Esophagus muscularis mucosa (tissue), 4 donors: Measurements from ENCODE around the gene GALNS. TPM values are rescaled to one million over a fixed set of nuclear protein-coding genes. Genes with fewer than 3 reads are reported as not detected.

Experiments
- DNase-seq: peaks from one replicate; pipeline ENCODE4 v3.0.0-alpha.2; 2017; ENCODE audit errors: extremely low spot score
- H3K27ac ChIP-seq, 4 donors: fragments of 200-600 bp; sonication (generic); replicated peaks in 1 of 4; 1 replicate in 3 of 4; 2 replicates in 1 of 4; pipeline ENCODE4 v1.5.1; 2016 to 2019; ENCODE audit warnings: mild to moderate bottlenecking in 1 of 4
- H3K27me3 ChIP-seq, 4 donors: fragments of 200-600 bp; sonication (generic); one replicate each; pipeline versions ENCODE4 v1.5.1 to v1.6.0; 2016 to 2019
- H3K36me3 ChIP-seq, 4 donors: fragments of 200-600 bp; sonication (generic); one replicate each; pipeline ENCODE4 v1.5.1; 2016 to 2019
- H3K4me1 ChIP-seq, 4 donors: fragments of 200-600 bp; sonication (generic); one replicate each; pipeline ENCODE4 v1.5.1; 2016 to 2019
- H3K4me3 ChIP-seq, 4 donors: fragments of 200-600 bp; sonication (generic); 1 replicate in 2 of 4; 2 replicates in 2 of 4; pipeline ENCODE4 v1.5.1; 2016 to 2019; ENCODE audit warnings: mild to moderate bottlenecking in 4 of 4, moderate library complexity in 1 of 4
- H3K9me3 ChIP-seq, 4 donors: fragments of 200-600 bp; sonication (generic); 1 replicate in 3 of 4; 2 replicates in 1 of 4; pipeline ENCODE4 v1.5.1; 2016 to 2019
- EP300 ChIP-seq: sonication (generic); formaldehyde crosslinking; IDR thresholded peaks from one replicate; pipeline ENCODE4 v1.6.1; 2017; ENCODE audit warnings: antibody characterized with exemption
- POLR2A ChIP-seq: fragments of 450-650 bp; IDR thresholded peaks from one replicate; pipeline ENCODE4 v1.6.1; 2017; ENCODE audit warnings: antibody characterized with exemption, moderate library complexity, mild to moderate bottlenecking, low read depth
- POLR2AphosphoS5 ChIP-seq, 2 donors: sonication (generic); formaldehyde crosslinking; IDR thresholded peaks; one replicate each; pipeline ENCODE4 v1.6.1; 2017; ENCODE audit warnings: antibody characterized with exemption in 2 of 2
- WGBS: methylation state at CpG from one replicate; pipeline ENCODE4 v1.1.5; 2018; 5-methylcytosine and 5-hydroxymethylcytosine counted together
- intact Hi-C: fragments of 100-400 bp; cut with DNase I; formaldehyde crosslinking; loops from one replicate; pipeline ENCODE4 v1.15.1; 2023
- total RNA-seq, 4 donors: library from RNA; depleted of rRNA; stranded (reverse); fragments of >200 nt; gene quantifications; one replicate each; pipeline versions ENCODE4 v1.1.0 to v1.2.1, GENCODE V29; 2016
- TF ChIP-seq, protein P1 (sequence below), 3 experiments: fragments of 200-600 bp in 2 of 3; fragments of 450-650 bp in 1 of 3; sonication (generic) in 2 of 3; IDR thresholded peaks; one replicate each; pipeline ENCODE4 v1.5.1; 2017 to 2019; ENCODE audit warnings: antibody characterized with exemption in 3 of 3, mild to moderate bottlenecking in 2 of 3, moderate library complexity in 1 of 3

Gene GALNS
- total RNA-seq, 4 donors from 2014 or later, result 9.5 to 19.1 (median 11.0) TPM

DNA sequence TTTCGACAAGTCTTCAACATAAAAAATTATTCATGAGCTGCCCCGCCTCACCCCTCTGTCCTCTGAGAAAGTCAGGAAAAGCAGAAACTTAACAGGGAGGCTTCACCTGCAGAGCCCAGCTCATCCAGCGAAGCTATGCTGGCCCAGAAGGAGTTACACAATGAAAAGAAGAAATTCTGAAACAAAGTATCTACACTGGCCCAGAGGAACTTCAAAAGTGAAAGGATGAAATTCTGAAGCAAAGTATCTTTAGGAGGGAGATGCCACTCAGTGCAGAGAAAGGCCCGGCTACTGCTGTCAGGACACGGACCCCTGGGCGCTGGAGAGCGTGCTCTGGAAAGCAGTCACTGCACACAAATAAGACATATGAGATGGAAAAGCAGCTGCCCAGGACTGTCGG is 1.6 kb downstream of the GALNS start:
- H3K36me3 ChIP-seq, result peaks cover 6 to 42% (median 30%) of the 10 kb centered on the region in 4 donors
- no peaks in the 10 kb centered on the region for H3K27me3 ChIP-seq
- no peak overlapping the region for H3K4me3 ChIP-seq
- no peak overlapping the region for H3K27ac ChIP-seq
- intact Hi-C loops, result loop anchor here (5.0 kb wide), 1 partner anchor 108 kb away; no protein-coding TSS in a partner anchor
- TF ChIP-seq POLR2A (no peak), POLR2AphosphoS5 (IDR thresholded peaks at IDR 0.05) (no peak), EP300 (no peak)
- TF ChIP-seq, protein P1, sequence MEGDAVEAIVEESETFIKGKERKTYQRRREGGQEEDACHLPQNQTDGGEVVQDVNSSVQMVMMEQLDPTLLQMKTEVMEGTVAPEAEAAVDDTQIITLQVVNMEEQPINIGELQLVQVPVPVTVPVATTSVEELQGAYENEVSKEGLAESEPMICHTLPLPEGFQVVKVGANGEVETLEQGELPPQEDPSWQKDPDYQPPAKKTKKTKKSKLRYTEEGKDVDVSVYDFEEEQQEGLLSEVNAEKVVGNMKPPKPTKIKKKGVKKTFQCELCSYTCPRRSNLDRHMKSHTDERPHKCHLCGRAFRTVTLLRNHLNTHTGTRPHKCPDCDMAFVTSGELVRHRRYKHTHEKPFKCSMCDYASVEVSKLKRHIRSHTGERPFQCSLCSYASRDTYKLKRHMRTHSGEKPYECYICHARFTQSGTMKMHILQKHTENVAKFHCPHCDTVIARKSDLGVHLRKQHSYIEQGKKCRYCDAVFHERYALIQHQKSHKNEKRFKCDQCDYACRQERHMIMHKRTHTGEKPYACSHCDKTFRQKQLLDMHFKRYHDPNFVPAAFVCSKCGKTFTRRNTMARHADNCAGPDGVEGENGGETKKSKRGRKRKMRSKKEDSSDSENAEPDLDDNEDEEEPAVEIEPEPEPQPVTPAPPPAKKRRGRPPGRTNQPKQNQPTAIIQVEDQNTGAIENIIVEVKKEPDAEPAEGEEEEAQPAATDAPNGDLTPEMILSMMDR (IDR thresholded peaks at IDR 0.05), result no peak
- H3K9me3 ChIP-seq, result no peaks in the 10 kb centered on the region
- DNase-seq, result no peak
- H3K4me1 ChIP-seq, result peaks cover 23 to 49% (median 43%) of the 10 kb centered on the region in 4 donors
- WGBS, result 86% methylated on average over 8 of the region's 8 CpGs

DNA sequence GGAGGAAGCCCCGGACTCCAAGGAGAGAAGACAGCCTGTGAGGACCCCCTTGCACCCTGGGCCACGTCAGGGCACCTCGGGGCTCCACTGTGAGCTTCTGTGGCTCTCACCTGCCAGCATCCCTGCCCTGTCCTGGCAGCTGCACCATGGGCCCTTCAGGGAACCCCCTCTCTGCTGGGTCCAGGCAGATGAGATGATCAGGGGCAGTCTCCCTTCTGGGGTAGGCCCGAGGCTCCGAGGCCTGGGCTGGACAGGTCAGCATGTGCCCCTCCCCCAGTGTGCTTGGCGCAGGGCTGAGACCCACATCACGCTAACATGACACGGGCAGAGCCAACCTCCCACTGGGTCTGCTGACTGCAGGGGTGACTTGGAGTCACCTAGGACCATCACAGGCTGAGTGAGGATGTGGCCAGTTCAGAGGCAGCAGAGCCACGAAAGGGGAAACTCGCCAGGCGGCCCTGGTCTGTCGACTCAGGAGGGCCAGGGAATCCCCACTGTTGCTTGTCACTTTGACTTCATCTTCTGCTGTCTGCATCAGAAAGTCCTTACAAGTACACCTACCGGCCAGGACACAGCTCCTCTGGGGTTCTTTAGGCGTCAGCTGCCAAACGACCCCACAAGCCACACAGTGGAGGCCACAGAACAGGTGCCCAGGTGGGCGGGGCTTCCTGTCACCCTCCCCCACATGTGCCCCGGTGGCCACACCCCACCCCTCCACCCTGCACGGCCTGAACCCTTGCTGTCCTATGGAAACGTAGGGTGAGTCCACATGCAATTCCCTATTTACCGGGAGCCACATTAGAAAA is 2.2 kb downstream of the GALNS start:
- Histone ChIP-seq H3K4me3 (no peak overlapping the region), H3K36me3 (peaks cover 4 to 42% (median 30%) of the 10 kb centered on the region in 4 donors), H3K27ac (no peak overlapping the region), H3K4me1 (peaks cover 23 to 49% (median 43%) of the 10 kb centered on the region in 4 donors), H3K27me3 (no peaks in the 10 kb centered on the region), H3K9me3 (no peaks in the 10 kb centered on the region)
- TF ChIP-seq POLR2AphosphoS5 (IDR thresholded peaks at IDR 0.05), result no peak
- no peak for TF ChIP-seq EP300
- TF ChIP-seq POLR2A, result no peak
- TF ChIP-seq, protein P1 (IDR thresholded peaks at IDR 0.05), result no peak
- DNase-seq, result no peak
- WGBS, result 63% methylated on average over 17 of the region's 20 CpGs
- intact Hi-C loops, result loop anchor here (5.0 kb wide), 1 partner anchor 107 kb away; no protein-coding TSS in a partner anchor

DNA sequence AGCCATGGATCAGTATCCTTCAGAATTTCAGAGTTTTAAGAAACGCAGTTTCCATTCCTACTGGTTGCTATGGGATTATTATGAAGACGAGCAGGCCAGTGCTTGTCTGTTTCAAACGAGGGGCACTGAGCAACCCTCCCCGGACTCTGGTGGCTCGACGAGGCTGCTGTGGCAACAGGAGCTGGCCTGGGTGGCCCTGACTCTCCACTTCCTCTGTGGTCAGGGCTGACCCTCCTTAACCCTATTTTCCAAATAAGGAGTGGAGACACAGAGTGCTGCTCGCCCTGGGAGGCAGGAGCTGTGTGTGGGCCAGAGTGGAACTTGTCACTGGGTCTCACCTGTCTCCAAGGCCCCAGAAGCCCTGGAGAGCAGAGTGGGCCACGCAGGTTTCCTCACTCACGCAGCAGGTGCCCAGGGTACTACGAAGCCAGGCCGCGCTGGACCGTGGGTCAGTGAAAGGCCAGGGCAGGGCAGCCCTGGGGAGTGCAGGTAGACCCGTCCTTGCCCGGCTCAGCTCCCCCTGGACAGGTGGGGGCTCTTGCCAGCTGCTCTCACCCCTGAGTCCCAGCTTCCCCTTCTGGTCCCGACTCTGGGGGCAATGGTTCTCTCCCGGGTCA is 3.3 kb downstream of the GALNS start:
- H3K27ac ChIP-seq, result no peak overlapping the region
- H3K4me3 ChIP-seq, result no peak overlapping the region
- no peaks in the 10 kb centered on the region for H3K9me3 ChIP-seq
- no peaks in the 10 kb centered on the region for H3K27me3 ChIP-seq
- no peak for DNase-seq
- WGBS, result 54% methylated on average over 8 of the region's 17 CpGs
- H3K4me1 ChIP-seq, result peaks cover 20 to 42% (median 40%) of the 10 kb centered on the region in 4 donors
- intact Hi-C loops, result no loop called here
- peaks cover 4 to 35% (median 24%) of the 10 kb centered on the region in 4 donors for H3K36me3 ChIP-seq
- TF ChIP-seq POLR2A, result no peak
- no peak for TF ChIP-seq EP300
- TF ChIP-seq POLR2AphosphoS5 (IDR thresholded peaks at IDR 0.05), result no peak
- TF ChIP-seq, protein P1 (IDR thresholded peaks at IDR 0.05), result no peak

DNA sequence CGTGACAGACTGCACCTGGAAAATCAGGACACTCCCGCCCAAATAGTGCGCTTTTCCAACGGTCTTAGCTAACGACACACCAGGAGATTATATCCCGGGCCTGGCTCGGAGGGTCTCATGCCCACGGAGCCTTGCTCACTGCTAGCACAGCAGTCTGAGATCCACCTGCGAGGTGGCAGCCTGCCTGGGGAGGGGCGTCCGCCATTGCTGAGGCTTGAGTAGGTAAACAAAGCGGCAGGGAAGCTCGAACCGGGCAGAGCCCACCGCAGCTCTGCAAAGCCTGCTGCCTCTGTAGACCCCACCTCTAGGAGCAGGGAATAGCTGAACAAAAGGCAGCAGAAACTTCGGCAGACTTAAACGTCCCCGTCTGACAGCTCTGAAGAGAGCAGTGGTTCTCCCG is 5.1 kb downstream of the GALNS start:
- no peaks in the 10 kb centered on the region for H3K9me3 ChIP-seq
- peaks cover 11 to 31% (median 29%) of the 10 kb centered on the region in 4 donors for H3K4me1 ChIP-seq
- WGBS, result 94% methylated on average over 14 of the region's 19 CpGs
- DNase-seq, result no peak
- no peak overlapping the region for H3K27ac ChIP-seq
- no peak overlapping the region for H3K4me3 ChIP-seq
- no peaks in the 10 kb centered on the region for H3K27me3 ChIP-seq
- peaks cover 7 to 47% (median 31%) of the 10 kb centered on the region in 4 donors for H3K36me3 ChIP-seq
- TF ChIP-seq POLR2AphosphoS5 (IDR thresholded peaks at IDR 0.05), result no peak
- TF ChIP-seq EP300, result no peak
- TF ChIP-seq, protein P1 (IDR thresholded peaks at IDR 0.05), result no peak
- TF ChIP-seq POLR2A, result no peak
- intact Hi-C loops, result no loop called here
